Activated T-cell treated with anti-CD3 and anti-CD28 coated beads, Interleukin-2, amount 50 U/mL, for 1 hour (primary cell): ENCODE data around the gene FTO.

ENCODE experiments used
- DNase-seq: peaks from one replicate; pipeline ENCODE4 v3.0.0-alpha.2; 2020

FTO gene

DNA sequence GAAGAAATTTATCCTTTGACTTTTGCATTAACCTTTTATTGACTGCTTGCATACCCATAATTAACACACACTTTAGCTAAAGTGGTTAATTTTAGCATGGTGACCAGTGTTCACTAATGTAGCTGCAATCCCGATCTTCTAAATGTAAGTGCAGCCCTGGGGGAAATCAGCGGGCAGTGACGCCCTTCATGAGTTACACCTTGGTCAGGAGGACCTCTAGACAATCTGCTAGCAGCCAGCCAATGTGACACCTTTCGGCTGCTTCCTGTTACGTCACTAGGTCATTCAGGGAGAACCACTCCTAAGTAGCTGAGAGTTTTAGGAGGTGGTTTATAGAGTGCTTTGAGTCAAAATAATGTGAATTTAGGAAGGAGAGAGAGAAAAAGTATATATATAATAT lies 402.1 kb downstream of the FTO start:
- no peak for DNase-seq

DNA sequence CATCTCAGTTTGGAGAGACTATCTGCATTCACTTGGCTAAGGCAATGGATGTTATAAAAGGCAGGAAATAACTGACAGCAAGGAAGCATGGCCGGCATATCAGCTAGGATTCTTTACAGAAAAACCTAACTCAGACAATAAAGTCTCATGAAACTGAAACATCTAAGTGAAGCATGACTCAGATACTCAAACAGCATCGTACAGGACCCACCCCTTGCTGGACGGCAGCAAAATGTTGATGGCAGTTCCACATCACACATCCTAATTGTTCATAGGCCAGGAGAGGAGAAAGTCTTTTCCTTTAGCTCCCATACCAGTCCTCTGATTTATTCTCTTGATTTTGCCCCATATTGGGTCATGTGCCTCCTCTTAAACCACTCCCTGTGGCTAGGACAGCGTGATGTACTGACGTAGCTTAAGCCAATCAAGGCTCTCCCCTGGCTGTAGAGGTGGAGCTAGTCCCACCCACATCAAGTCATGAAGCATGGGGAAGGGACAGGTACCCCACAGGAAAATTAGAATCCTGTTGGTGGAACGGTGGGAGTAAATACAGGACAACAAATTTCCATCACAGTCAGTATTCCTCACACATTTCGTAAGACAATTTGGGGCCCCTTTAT lies 403.7 kb downstream of the FTO start:
- DNase-seq: no peak

DNA sequence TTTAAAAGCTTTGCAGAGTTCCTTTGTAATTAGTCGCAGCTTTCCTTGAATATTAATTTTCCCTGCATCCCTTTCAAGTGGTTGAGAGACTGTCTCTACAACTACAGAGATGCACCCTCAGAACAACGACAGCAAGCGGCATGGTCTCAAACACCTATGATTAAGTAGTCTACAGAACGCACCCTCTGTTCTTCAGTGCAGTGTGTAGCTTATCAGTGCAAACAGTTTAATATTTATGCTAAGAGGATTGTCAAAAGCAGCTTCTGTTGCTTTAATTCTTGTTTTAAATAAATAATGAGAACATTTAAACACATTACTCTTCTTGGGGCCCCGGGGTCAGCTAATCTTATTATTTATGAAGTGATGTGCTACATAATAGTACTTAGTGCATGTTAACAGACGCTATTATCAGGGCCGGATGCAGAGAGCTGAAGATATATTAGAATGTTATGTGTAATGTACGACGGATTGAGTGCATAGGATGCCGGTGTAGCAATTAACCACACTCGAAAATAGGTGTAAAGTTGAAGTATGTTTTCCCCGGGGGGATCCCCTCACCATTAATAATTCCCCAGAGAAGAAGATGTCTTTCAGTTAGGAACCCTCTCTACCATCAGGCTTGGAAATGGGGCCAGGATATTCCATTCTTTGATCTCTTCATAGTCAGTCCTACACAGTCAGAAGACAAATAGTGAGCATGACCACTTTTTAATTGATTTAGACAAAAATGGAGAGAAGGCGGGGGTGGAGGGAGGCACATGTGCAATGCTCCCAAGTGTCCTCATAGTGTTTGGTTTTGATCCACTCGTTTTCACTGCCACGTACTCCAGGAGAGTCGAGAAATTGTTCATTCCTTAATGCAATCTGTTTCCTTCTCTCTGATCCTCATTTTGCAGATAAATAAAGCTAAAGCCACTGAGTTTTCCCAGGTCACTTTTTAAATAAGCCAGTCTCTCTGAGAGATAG lies 406.3 kb downstream of the FTO start:
- no peak for DNase-seq

DNA sequence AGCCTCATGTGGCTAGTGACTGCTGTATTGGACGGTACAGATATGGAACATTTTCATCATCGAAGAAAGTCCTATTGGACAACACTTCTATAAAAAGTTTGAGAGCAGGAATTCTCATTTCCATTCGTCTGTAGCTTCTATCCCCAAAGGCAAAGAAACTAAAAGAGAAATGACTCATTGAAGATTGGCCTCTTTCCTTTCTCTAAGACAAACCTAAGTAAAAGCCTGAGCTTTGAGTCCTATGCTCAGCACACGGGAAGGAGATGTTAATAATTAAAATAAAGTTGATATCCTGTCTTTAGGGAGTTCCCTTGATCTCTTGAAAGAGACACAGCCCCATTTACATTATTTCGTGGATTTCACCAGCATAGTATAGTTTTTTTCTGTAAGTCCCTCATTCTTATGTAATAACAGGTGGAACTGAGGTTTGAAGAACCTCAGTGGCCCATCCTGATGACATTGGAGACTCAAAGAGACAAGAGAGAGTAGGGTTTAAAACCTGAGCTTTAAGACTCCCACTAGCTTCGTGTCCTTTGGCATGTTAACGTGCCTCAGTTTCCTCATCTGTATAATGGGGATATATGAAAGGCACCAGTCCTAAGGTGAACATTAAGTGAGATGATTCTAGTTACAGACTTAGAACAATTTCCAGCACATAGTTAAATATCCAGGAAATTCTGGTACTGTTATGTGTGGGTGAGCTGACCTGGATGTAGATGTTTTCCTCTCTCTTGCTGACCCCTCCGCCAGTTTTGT lies 408.7 kb downstream of the FTO start:
- DNase-seq: no peak

DNA sequence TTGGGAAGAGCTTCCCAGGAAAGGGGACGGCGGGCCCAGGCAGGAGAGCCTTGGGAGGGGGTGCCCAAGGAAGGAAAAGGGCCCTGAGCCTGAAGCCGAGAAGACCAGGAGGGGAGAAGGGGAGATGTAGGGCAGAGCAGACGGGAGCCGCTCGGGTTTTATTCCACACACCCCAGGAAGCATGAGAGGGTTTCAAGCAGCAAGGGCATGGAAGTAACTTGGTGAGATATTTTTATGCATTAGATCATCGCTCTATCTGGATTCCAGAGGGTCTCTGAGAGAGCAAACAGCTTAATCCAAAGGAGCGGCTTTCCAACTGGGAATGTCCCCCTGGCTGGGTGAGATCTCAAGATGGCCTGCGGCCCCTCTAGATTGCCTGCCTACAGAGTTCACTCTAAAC lies 411.6 kb downstream of the FTO start:
- DNase-seq: no peak

DNA sequence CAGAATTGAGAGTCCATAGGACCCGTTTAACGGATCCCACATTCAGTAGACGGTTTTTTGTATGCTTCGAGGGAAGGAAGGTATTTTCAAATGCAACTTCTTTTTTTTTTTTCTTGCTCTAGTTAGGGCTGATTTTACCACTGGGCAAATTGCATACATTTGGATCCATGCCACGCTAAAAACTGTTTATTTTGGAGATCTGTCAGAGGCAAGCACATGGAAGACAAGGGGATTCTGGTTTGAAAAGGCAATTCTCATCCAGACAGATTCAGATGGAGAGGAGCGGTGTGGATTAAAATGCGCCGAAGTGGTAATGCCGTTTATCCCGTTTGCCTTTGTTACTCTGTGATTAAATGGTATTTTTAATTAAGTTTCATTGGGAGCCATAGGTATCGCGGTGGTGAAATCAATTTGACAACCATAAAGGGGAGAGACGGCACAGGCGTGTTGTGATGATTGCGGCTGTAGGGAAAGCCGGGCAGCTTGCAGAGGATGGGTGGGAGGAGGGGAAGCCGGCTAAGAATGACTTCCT lies 412.2 kb downstream of the FTO start:
- DNase-seq: no peak

DNA sequence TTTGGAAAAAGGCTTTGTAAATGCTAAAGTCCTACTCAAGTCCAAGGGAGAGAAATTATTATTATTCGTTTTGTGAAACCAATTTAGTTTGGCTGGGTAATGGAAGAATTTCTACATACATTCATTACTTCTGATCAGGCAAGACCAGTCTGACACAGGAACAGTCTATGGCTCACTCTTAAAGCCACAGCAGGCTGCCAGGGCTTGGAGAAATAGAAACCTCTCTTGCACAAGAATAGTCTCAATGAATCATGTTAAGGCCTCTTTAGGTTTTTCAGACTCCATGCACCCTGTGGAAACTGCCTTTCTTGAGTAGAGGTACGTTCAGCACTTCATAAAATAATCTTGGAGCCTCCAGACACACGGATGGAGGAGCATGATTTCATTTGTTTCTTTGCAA lies 414.9 kb downstream of the FTO start:
- no peak for DNase-seq

DNA sequence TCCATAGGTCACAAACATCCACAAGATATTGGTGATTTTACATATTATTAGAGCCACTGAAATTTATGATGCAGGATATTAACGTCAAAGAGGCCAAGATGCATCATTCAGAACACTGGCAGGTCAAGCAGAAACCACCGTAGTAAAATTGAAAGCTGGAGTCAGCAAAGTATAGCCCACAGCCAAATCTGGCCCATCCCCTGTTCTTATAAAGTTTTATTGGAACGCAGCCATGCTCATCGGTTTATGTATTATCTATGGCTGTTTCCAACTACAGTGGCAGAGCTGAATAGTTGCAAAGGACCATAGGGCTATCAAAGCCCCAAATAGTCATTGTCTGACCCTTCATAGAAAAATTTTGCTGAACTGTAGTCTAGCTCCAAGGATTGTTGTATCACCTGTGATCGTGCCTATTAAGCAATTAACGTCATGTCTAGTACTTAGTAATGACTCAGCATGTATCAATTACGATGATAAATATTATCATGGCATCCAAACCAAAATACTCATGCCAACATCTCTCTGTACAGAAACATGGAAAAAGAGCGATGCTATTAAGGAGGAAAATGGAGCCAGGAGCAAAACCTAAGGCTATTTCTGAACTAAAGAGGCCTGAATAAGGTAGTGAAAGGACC lies 417.0 kb downstream of the FTO start:
- no peak for DNase-seq

DNA sequence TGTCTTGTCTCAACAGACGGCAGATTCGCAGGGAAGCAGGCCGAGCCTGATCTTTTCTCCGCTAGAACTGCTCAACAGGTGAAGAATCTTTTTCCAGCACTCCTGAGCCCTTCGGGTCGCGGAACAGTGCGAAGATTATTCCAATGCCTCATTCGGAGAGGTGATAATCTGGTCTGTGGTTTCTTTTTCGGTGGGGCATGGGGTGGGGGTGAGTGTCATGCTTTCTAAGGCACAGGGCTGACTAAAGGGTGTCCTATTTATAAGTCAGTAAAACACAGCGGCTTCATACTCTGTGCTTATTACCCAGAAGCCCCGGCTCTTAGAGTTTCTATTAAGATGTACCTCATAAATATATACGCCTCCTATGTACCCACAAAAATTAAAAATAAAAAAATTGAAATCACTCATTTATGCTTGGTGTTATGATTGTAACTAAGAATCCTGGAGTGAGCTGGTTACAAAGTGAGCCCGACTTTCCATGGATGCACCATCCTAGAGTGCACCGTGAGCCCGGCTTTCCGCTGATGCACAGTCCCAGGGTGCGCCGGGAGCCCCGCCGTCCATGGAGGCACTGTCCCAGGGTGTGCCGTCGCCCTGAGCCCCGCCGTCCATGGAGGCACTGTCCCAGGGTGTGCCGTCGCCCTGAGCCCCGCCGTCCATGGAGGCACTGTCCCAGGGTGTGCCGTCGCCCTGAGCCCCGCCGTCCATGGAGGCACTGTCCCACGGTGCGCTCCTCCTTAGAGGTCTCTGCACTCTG lies 417.8 kb downstream of the FTO start:
- no peak for DNase-seq

DNA sequence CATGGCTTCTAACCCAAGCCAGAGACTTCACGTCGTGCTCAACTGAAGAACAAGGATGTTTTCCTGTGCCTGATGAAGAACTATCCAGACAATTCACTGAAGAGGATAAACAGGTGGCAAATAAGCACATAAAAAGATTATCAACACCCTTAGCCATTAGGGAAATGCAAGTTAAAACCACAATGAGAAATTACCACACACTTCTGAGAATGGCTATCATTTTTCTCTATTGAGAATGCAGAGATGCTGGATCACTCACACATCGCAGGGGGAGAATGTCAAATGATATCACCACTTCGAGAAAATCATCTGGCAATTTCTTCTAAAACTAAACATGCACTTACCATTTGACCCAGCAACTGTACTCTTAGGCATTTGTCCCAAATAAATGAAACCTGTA lies 419.8 kb downstream of the FTO start:
- DNase-seq: no peak

DNA sequence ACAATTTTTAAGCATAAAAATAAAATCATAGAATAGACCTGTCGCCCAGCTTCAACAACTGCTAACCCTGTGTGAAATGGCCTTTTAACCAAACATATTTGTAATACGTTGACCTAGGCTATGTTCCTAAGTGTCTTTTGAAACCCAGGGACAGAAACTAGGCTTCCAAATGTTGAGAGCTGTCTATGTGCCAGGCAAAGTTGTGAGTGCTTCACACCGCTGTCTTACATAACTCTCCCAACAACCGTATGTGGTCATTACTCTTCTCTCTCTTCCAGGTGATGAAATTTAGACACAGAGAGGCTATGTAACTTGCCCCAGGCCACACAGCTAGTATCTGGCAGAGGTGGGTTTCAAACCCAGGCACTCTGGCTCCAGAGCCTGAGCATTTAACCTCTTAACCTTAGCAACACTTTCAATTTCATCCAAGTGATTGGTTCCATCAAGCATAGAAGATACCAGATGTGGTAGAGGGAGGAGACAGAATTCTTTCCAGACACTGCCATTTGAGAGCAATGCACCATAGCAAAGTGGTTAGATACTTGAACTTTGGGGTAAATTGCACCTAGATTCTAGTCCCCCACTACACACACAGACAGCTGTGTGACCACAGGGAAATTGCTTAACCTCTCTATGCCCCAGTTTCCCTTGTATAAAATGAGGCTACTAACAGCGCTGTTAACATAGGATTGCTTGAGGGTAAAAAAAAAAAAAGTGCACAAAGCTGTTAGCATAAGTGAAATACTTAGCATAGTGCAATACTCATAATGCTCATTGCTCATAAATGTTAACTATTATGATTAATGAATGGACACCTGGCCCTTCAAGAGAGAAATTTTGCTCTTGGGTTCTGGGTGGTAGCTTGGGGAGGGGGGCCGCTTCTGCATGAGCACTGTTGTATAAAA lies 422.0 kb downstream of the FTO start:
- no peak for DNase-seq

DNA sequence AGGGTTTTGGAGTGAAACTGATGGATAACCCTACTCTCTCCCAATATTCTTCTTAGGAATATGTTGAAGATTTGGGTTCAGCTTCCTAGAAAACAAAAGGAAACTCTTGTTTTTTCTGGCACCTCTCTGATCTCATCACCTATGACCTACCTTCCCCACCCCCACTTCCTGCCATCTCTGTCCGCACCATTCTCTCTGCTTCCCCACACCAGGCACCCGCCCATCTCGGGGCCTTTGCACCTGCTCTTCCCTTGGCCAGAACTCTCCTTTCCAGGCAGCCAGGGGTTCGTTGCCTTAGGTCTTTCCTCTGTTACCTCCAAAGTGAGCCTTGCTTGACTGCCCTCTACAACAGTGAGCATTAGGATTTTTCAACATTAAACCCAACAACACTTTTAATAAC lies 423.0 kb downstream of the FTO start:
- DNase-seq: no peak

DNA sequence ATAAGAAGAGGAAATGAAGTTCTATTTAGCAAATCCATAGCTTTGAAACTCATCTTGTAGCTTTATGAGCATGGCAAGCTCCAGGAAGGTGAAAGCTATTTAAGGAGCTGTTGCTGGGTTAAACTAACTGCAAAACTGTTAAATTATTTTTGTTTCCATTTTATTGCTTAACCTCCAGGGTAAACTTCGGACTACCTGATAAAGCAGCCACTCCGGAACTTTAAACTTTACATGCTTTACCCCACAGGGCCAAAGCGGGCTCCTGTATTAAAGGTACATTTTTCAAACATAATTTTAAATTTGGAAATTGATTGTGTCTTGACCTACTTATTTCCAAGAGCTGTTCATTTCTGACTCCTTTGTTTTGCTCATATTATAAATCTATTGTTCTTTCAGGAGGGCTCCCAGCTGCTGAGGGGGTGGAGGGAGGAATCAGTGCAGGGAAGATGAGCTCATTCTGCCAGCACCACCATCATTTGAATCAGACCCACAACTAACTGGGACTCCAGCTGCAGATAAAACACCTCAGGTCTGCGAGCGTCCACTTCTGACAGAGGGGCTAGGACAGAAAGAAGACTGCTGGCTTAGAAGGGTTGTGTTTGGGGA lies 424.8 kb downstream of the FTO start:
- no peak for DNase-seq

DNA sequence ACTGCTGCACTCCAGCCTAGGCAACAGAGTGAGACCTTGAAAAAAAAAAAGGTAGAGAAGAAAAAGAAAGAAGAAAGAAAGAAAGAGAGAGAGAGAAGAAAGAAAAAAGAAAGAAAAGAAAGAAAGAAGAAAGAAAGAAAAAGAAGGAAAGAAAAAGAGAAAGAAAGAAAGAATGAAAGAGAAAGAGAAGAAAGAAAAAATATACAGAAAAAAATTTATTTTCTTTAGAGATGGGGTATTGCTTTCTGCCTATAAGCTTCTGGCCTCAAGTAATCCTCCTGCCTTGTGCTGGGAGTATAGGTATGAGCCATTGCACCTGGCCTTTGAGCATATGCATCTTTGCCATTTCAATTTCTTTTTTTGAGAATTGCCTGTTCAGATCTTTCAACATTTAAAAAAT lies 425.9 kb downstream of the FTO start:
- DNase-seq: no peak

DNA sequence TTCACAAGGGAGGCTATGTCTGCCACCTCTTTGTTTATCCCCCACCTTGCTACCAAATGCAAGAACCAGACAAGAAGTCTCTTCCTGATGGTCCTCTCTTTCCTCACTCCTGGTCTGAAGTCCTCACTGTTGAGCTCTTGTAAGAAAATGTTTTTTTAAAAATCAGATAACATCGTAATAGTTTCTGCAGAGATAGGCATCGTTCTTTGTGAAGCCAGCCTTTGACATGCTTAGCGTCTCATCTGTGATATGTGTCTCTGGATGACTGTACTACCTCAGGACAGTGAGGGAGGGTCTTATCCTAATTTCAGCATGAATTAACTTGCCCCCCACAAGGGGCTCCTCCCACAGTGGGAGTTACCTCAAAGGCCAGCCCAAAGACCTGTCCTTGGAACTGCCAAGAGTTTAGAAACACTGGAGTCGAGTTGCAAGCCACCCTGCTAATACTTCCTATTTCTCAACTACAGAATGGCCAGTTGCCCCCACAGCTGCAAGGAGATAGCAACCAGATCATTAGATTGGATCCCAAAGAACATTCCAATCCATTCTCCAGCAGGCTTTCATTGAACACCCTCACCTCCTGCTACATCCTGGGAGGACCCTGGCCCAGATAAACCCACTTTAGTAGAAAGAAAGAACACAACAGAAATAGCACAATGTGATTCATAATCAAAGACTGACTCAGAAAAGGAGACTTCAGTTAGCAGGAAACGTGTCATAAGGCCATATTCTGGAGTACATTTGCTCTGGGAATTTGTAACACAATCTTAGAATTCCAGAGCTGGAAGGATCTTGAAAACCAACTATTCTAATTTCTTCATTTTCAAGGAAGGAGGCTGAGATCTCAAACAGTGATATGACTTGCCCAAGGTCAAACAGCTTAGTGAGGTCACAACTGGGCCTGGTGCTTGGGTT lies 431.7 kb downstream of the FTO start:
- DNase-seq: no peak

DNA sequence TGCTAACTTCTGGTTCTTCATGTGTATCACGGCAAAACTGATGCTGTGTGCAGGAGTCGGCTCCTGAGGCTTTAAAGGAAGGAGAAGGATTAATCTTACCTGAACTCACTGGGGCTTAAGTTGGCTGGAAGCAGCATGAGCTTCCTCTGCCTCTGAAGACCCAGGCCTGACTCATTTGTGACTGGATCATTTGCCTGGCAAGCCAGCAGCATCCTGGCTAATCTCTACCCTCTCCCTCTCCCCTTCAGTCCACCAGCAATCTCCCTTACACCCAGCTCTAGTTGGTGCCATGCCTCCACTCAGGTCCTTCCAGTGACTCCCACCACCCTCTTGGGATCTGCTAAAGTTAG lies 432.3 kb downstream of the FTO start:
- DNase-seq: no peak

DNA sequence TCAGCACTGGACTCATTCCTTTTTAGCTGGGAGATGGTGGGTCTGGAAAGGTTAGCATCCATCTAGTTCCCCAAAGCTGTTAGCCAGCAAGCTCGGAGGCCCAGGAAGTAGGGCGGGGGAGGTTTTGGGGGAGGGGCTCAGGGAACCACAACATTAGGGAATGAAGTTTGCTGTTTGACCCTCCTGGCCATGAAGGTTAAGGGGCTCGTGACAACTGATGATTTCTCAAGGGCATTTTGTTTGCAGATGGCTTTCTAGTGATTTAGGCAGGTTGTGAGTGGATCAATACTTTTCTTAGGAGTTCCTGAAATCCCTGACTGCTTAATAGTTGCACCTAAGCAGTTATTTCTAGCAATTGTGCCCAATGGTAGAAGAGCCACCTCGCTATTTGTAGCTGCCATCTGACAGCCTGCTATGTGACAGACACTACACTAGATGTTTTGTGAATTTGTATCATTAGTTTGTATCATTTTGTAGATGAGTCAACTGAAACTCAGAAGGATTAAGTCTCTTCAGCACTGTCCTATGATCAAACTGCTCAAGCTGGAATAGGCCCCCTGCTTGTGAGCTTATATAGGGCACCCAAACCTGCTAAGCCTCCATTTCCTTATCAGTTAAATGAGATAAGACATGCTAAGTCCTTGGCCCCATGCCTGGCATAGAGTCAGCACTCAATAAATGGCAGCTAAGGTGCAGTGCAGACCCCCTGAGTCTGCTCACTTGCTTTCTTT lies 436.3 kb downstream of the FTO start:
- no peak for DNase-seq

DNA sequence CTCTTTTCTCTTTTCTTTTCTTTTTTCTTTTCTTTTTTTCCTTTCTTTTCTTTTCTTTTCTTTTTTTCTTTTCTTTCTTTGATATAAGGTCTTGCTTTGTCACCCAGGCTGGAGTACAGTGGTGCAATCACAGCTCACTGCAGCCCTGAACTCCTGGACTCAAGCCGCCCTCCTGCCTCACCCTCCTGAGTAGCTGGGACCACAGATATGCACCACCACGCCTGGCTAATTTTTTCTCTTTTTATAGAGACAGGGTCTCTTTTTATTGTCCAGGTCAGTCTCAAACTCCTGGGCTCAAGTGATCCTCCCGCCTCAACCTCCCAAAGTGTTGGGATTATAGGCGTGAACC lies 436.8 kb downstream of the FTO start:
- no peak for DNase-seq

DNA sequence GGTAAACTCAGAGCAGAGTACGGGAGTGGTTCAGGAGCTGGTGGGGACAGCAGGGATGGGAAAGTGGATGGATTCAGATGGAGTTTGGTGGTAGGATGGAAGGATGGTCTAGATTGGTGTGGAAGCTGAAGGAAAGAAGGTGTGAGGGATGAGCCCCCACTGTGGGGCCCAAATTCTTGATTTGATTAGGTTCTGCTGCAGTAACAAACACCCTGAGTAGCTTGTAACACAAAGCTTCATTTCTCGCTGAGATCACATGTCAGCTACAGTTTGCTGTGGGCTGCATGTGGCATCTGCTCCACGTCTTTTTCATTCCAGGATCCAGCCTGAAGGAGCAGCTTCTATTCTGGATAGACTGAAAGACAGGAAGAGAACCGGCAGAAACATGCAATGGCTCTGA lies 438.8 kb downstream of the FTO start:
- DNase-seq: no peak
